Body of pancreas (tissue), 4 donors: ENCODE measurements around the gene PAFAH2. TPM values are rescaled to one million over a fixed set of nuclear protein-coding genes. Genes with fewer than 3 reads are reported as not detected.

Experiments used
- ATAC-seq: fragments of 150-250 bp; one replicate; pipeline ENCODE4 v1.9.1; 2016
- DNase-seq, 4 donors: peaks; one replicate each; pipeline ENCODE4 v3.0.0-alpha.2; 2019
- H3K27ac ChIP-seq, 4 donors: fragments of 200-600 bp; sonication (generic); 1 replicate in 3 of 4; 2 replicates in 1 of 4; pipeline versions ENCODE4 v1.5.1 to v1.6.1; 2016 to 2019; ENCODE audit warnings: mild to moderate bottlenecking in 1 of 4, mixed read lengths in 1 of 4, moderate library complexity in 1 of 4
- H3K27me3 ChIP-seq, 2 donors: fragments of 200-600 bp; sonication (generic); one replicate each; pipeline ENCODE4 v1.6.0; 2016; ENCODE audit warnings: mild to moderate bottlenecking in 1 of 2
- H3K36me3 ChIP-seq, 2 donors: fragments of 200-600 bp; sonication (generic); replicated peaks in 1 of 2; 2 replicates each; pipeline ENCODE4 v1.5.1; 2016; ENCODE audit warnings: low read depth in 2 of 2; ENCODE audit not compliant: insufficient read depth in 1 of 2
- H3K4me1 ChIP-seq: fragments of 200-600 bp; sonication (generic); one replicate; pipeline ENCODE4 v1.6.0; 2016
- H3K4me3 ChIP-seq, 2 donors: fragments of 200-600 bp; sonication (generic); 1 replicate in 1 of 2; 2 replicates in 1 of 2; pipeline ENCODE4 v1.5.1; 2016 to 2019
- H3K9me3 ChIP-seq, 3 donors: fragments of 200-600 bp; sonication (generic); 1 replicate in 2 of 3; 2 replicates in 1 of 3; pipeline ENCODE4 v1.5.1; 2016
- POLR2A ChIP-seq, 3 donors: fragments of 450-650 bp; IDR thresholded peaks; one replicate each; pipeline ENCODE4 v1.6.1; 2016; ENCODE audit warnings: antibody characterized with exemption in 3 of 3, mild to moderate bottlenecking in 2 of 3
- WGBS, 2 donors: methylation state at CpG; one replicate each; pipeline ENCODE4 v1.1.5; 2017; 5-methylcytosine and 5-hydroxymethylcytosine counted together
- intact Hi-C: fragments of 100-400 bp; cut with DNase I; formaldehyde crosslinking; loops from one replicate; pipeline ENCODE4 v1.15.1; 2023
- total RNA-seq, 2 donors: library from RNA; depleted of rRNA; stranded (reverse); fragments of >200 nt; gene quantifications; one replicate each; pipeline ENCODE4 v1.1.0, GENCODE V29; 2016
- TF ChIP-seq, protein P1 (sequence below), 7 experiments: fragments of 450-650 bp in 4 of 7; fragments of 200-600 bp in 3 of 7; sonication (generic) in 3 of 7; IDR thresholded peaks; one replicate each; pipeline ENCODE4 v1.5.1; 2016 to 2019; ENCODE audit warnings: antibody characterized with exemption in 7 of 7

PAFAH2 gene
- total RNA-seq, 2 donors from 2014 or later = 14.8 to 46.4 TPM

DNA sequence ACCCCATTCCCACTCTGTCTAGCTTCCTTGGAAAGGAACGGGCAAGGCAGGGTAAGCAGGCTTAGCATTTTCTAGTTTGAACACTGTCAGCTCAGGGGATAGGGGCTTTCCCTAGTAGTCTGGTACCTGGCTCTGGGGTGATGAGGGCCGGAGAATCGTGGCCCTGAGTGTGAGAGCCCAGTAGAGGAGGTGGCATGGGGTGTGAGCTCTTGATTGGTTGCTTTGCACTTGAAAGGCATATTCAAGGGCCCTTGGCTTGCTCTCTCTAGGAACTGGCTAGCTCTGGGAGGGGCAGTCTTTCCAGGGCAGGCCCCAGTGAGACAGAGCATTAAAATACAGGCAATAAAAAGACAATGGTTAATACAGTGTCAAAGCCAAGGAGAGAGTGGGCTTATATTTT is 13.0 kb upstream of the PAFAH2 start:
- Histone ChIP-seq H3K4me3 (no peak overlapping the region), H3K4me1 (peaks cover 11% of the 10 kb centered on the region), H3K27ac (no peak overlapping the region), H3K27me3 (no peaks in the 10 kb centered on the region), H3K9me3 (no peaks in the 10 kb centered on the region), H3K36me3 (no peaks in the 10 kb centered on the region)
- no peak for ATAC-seq
- DNase-seq = no peak
- no peak for TF ChIP-seq POLR2A (IDR thresholded peaks at IDR 0.05)
- TF ChIP-seq, protein P1, sequence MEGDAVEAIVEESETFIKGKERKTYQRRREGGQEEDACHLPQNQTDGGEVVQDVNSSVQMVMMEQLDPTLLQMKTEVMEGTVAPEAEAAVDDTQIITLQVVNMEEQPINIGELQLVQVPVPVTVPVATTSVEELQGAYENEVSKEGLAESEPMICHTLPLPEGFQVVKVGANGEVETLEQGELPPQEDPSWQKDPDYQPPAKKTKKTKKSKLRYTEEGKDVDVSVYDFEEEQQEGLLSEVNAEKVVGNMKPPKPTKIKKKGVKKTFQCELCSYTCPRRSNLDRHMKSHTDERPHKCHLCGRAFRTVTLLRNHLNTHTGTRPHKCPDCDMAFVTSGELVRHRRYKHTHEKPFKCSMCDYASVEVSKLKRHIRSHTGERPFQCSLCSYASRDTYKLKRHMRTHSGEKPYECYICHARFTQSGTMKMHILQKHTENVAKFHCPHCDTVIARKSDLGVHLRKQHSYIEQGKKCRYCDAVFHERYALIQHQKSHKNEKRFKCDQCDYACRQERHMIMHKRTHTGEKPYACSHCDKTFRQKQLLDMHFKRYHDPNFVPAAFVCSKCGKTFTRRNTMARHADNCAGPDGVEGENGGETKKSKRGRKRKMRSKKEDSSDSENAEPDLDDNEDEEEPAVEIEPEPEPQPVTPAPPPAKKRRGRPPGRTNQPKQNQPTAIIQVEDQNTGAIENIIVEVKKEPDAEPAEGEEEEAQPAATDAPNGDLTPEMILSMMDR (IDR thresholded peaks at IDR 0.05) = no peak
- WGBS, 2 donors = 72 to 79% methylated on average over 3 of the region's 3 CpGs
- intact Hi-C loops = no loop called here

DNA sequence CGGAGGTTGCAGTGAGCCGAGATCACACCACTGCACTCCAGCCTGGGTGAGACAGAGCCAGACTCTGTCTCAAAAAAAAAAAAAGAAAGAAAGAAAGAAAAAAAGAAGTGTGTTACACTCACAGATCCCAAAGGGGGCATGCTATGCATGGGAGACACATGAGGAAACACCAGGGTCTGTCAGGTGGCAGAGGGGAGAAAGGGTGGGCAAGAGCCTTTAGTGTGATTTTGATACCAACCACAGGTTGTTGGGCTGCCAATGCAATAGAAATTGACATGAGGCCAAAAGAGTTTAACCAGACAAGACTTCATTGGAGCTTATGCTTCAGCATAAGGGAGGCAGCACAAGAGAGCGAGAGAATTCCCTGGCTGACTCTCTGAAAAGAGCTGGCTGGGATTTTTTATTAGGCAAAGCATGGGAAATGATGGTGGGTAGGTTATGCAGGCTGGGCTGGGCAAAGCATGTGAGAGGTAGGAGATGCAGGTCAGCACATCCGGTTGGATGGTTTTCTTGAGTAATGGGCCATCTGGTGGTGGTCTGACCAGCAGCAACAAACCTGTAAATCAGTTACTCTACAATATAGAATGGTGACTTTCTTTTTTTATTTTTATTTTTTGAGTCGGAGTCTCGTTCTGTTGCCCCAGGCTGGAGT is 12.1 kb upstream of the PAFAH2 start:
- no peak overlapping the region for H3K4me3 ChIP-seq
- DNase-seq (no peak), ATAC-seq (no peak)
- H3K9me3 ChIP-seq = no peaks in the 10 kb centered on the region
- intact Hi-C loops = loop anchor here (10.0 kb wide), 1 partner anchor 175 kb away; no protein-coding TSS in a partner anchor
- no peak overlapping the region for H3K27ac ChIP-seq
- H3K4me1 ChIP-seq = peaks cover 16% of the 10 kb centered on the region
- no peak for TF ChIP-seq POLR2A (IDR thresholded peaks at IDR 0.05)
- TF ChIP-seq, protein P1 (IDR thresholded peaks at IDR 0.05) = no peak
- 65 to 66% methylated on average over 6 of the region's 6 CpGs for WGBS, 2 donors
- H3K36me3 ChIP-seq = no peaks in the 10 kb centered on the region
- no peaks in the 10 kb centered on the region for H3K27me3 ChIP-seq

- no peaks in the 10 kb centered on the region for H3K36me3 ChIP-seq
- no peak for ATAC-seq
- H3K27ac ChIP-seq = no peak overlapping the region
- peaks cover 6% of the 10 kb centered on the region for H3K4me1 ChIP-seq
- no peak overlapping the region for H3K4me3 ChIP-seq
- H3K9me3 ChIP-seq = no peaks in the 10 kb centered on the region
- no peaks in the 10 kb centered on the region for H3K27me3 ChIP-seq
- no peak for TF ChIP-seq POLR2A (IDR thresholded peaks at IDR 0.05)
- TF ChIP-seq, protein P1 (IDR thresholded peaks at IDR 0.05) = no peak
- WGBS, 2 donors = 88 to 94% methylated on average over 16 of the region's 16 CpGs
- no peak for DNase-seq
- intact Hi-C loops = loop anchor here (10.0 kb wide), 1 partner anchor 172 kb away; no protein-coding TSS in a partner anchor
Measured at GRCh38 chr1:26006710-26007109, 8.8 kb upstream of the PAFAH2 start.

- 69 to 88% methylated on average over 4 of the region's 4 CpGs for WGBS, 2 donors
- TF ChIP-seq, protein P1 (IDR thresholded peaks at IDR 0.05) = no peak
- TF ChIP-seq POLR2A (IDR thresholded peaks at IDR 0.05) = no peak
- Histone ChIP-seq H3K4me3 (no peak overlapping the region), H3K36me3 (no peaks in the 10 kb centered on the region), H3K27ac (no peak overlapping the region), H3K9me3 (no peaks in the 10 kb centered on the region), H3K4me1 (peaks cover 6% of the 10 kb centered on the region), H3K27me3 (no peaks in the 10 kb centered on the region)
- DNase-seq (no peak), ATAC-seq (peak; percentile 12)
- intact Hi-C loops = loop anchor here (10.0 kb wide), 1 partner anchor 171 kb away; no protein-coding TSS in a partner anchor
Measured at GRCh38 chr1:26005434-26006105, 7.7 kb upstream of the PAFAH2 start.
